Measurements from ENCODE around the gene SULT1A1.
"Not testable (repeated sequence)": the region's sequence is repeated elsewhere in the genome, so short reads cannot be mapped to it uniquely, and the experiment has no call there.

SULT1A1 gene

GRCh38 chr16:28609631-28610594, at the start of gene SULT1A1:
SULT1A1 (minus strand) TSS chr16:28610044; CDS start chr16:28608855, 1,189 bp downstream.
- no peak within 1 kb of the TSS for H3K27ac Mint-ChIP-seq (ENCODE audit: low read depth)
- DNase-seq (ENCODE audit: low spot score in 2 of 2), result no peak
- no peaks in the 10 kb centered on the region for H3K27me3 Mint-ChIP-seq
- no peak for ATAC-seq (replicated peaks; ENCODE audit: extremely low read depth, poor library complexity, severe bottlenecking)
- H3K36me3 Mint-ChIP-seq (ENCODE audit: insufficient read depth), result no peaks in the 10 kb centered on the region
- H3K4me1 Mint-ChIP-seq, result peaks cover 10% of the 10 kb centered on the region
- H3K9me3 Mint-ChIP-seq, result no peaks in the 10 kb centered on the region
- no peak within 1 kb of the TSS for H3K4me3 Mint-ChIP-seq

GRCh38 chr16:28639959-28640358, 30.1 kb upstream of the SULT1A1 start:
- not testable (repeated sequence) for H3K27ac Mint-ChIP-seq (ENCODE audit: low read depth); H3K27me3 Mint-ChIP-seq; H3K36me3 Mint-ChIP-seq (ENCODE audit: insufficient read depth); H3K4me1 Mint-ChIP-seq; H3K9me3 Mint-ChIP-seq; DNase-seq (ENCODE audit: low spot score in 2 of 2); ATAC-seq (replicated peaks; ENCODE audit: extremely low read depth, poor library complexity, severe bottlenecking); H3K4me3 Mint-ChIP-seq

- not testable (repeated sequence) for DNase-seq (ENCODE audit: low spot score in 2 of 2); ATAC-seq (replicated peaks; ENCODE audit: extremely low read depth, poor library complexity, severe bottlenecking); H3K27ac Mint-ChIP-seq (ENCODE audit: low read depth); H3K27me3 Mint-ChIP-seq; H3K9me3 Mint-ChIP-seq; H3K36me3 Mint-ChIP-seq (ENCODE audit: insufficient read depth); H3K4me1 Mint-ChIP-seq; H3K4me3 Mint-ChIP-seq
These were observed 28.5 kb upstream of the SULT1A1 start for GRCh38 chr16:28638359-28638758.

GRCh38 chr16:28637765-28638164, 27.9 kb upstream of the SULT1A1 start, which contains the start of gene NPIPB8:
NPIPB8 (plus strand) TSS chr16:28638065; CDS start chr16:28638361, 296 bp downstream.
- ATAC-seq (replicated peaks; ENCODE audit: extremely low read depth, poor library complexity, severe bottlenecking); H3K27ac Mint-ChIP-seq (ENCODE audit: low read depth); H3K9me3 Mint-ChIP-seq; H3K36me3 Mint-ChIP-seq (ENCODE audit: insufficient read depth); H3K27me3 Mint-ChIP-seq; DNase-seq (ENCODE audit: low spot score in 2 of 2); H3K4me3 Mint-ChIP-seq; H3K4me1 Mint-ChIP-seq: not testable (repeated sequence)

GRCh38 chr16:28636093-28636823, 26.4 kb upstream of the SULT1A1 start:
- not testable (repeated sequence) for H3K27me3 Mint-ChIP-seq; H3K4me1 Mint-ChIP-seq; H3K36me3 Mint-ChIP-seq (ENCODE audit: insufficient read depth); DNase-seq (ENCODE audit: low spot score in 2 of 2); ATAC-seq (replicated peaks; ENCODE audit: extremely low read depth, poor library complexity, severe bottlenecking); H3K27ac Mint-ChIP-seq (ENCODE audit: low read depth); H3K4me3 Mint-ChIP-seq; H3K9me3 Mint-ChIP-seq

- ATAC-seq (replicated peaks; ENCODE audit: extremely low read depth, poor library complexity, severe bottlenecking); H3K4me3 Mint-ChIP-seq; DNase-seq (ENCODE audit: low spot score in 2 of 2); H3K9me3 Mint-ChIP-seq; H3K4me1 Mint-ChIP-seq; H3K27ac Mint-ChIP-seq (ENCODE audit: low read depth); H3K27me3 Mint-ChIP-seq; H3K36me3 Mint-ChIP-seq (ENCODE audit: insufficient read depth): not testable (repeated sequence)
These were observed 21.1 kb upstream of the SULT1A1 start for GRCh38 chr16:28630905-28631304.

GRCh38 chr16:28623172-28623711, 13.4 kb upstream of the SULT1A1 start:
- ATAC-seq (replicated peaks; ENCODE audit: extremely low read depth, poor library complexity, severe bottlenecking) (peak; percentile 93), DNase-seq (ENCODE audit: low spot score in 2 of 2) (peak; percentile 44 to 54)
- Mint-ChIP-seq H3K4me1 (peaks cover 28% of the 10 kb centered on the region), H3K27ac (ENCODE audit: low read depth) (peak overlapping the region; percentile 30), H3K4me3 (peak overlapping the region; percentile 78), H3K36me3 (ENCODE audit: insufficient read depth) (peaks cover 12% of the 10 kb centered on the region), H3K27me3 (no peaks in the 10 kb centered on the region), H3K9me3 (no peaks in the 10 kb centered on the region)

GRCh38 chr16:28622532-28623171, 12.8 kb upstream of the SULT1A1 start:
- peak; percentile 9 for ATAC-seq (replicated peaks; ENCODE audit: extremely low read depth, poor library complexity, severe bottlenecking)
- H3K27me3 Mint-ChIP-seq; H3K9me3 Mint-ChIP-seq; DNase-seq (ENCODE audit: low spot score in 2 of 2): not testable (repeated sequence)
- peaks cover 28% of the 10 kb centered on the region for H3K4me1 Mint-ChIP-seq
- peak overlapping the region; percentile 30 for H3K27ac Mint-ChIP-seq (ENCODE audit: low read depth)
- H3K4me3 Mint-ChIP-seq, result peak overlapping the region; percentile 78
- peaks cover 15% of the 10 kb centered on the region for H3K36me3 Mint-ChIP-seq (ENCODE audit: insufficient read depth)

- Mint-ChIP-seq H3K27ac (ENCODE audit: low read depth) (peak overlapping the region; percentile 30), H3K4me3 (peak overlapping the region; percentile 78), H3K36me3 (ENCODE audit: insufficient read depth) (peaks cover 20% of the 10 kb centered on the region), H3K9me3 (no peaks in the 10 kb centered on the region), H3K4me1 (peaks cover 28% of the 10 kb centered on the region), H3K27me3 (no peaks in the 10 kb centered on the region)
- ATAC-seq (replicated peaks; ENCODE audit: extremely low read depth, poor library complexity, severe bottlenecking) (no peak), DNase-seq (ENCODE audit: low spot score in 2 of 2) (no peak)
These were observed 11.8 kb upstream of the SULT1A1 start for GRCh38 chr16:28621481-28622155.

GRCh38 chr16:28620316-28620715, 10.5 kb upstream of the SULT1A1 start:
- H3K27ac Mint-ChIP-seq (ENCODE audit: low read depth); H3K27me3 Mint-ChIP-seq; H3K9me3 Mint-ChIP-seq; DNase-seq (ENCODE audit: low spot score in 2 of 2); H3K4me3 Mint-ChIP-seq; ATAC-seq (replicated peaks; ENCODE audit: extremely low read depth, poor library complexity, severe bottlenecking): not testable (repeated sequence)
- Mint-ChIP-seq H3K4me1 (peaks cover 28% of the 10 kb centered on the region), H3K36me3 (ENCODE audit: insufficient read depth) (peaks cover 20% of the 10 kb centered on the region)

- H3K36me3 Mint-ChIP-seq (ENCODE audit: insufficient read depth), result peaks cover 20% of the 10 kb centered on the region
- H3K4me3 Mint-ChIP-seq, result no peak overlapping the region
- peaks cover 16% of the 10 kb centered on the region for H3K4me1 Mint-ChIP-seq
- H3K27ac Mint-ChIP-seq (ENCODE audit: low read depth), result no peak overlapping the region
- H3K9me3 Mint-ChIP-seq, result no peaks in the 10 kb centered on the region
- no peak for ATAC-seq (replicated peaks; ENCODE audit: extremely low read depth, poor library complexity, severe bottlenecking)
- no peaks in the 10 kb centered on the region for H3K27me3 Mint-ChIP-seq
- DNase-seq (ENCODE audit: low spot score in 2 of 2), result no peak
These were observed 8.0 kb upstream of the SULT1A1 start for GRCh38 chr16:28617874-28618273.

- Mint-ChIP-seq H3K27me3 (no peaks in the 10 kb centered on the region), H3K4me3 (no peak overlapping the region), H3K36me3 (ENCODE audit: insufficient read depth) (peaks cover 16% of the 10 kb centered on the region), H3K27ac (ENCODE audit: low read depth) (peak overlapping the region; percentile 51), H3K4me1 (peaks cover 4% of the 10 kb centered on the region), H3K9me3 (no peaks in the 10 kb centered on the region)
- ATAC-seq (replicated peaks; ENCODE audit: extremely low read depth, poor library complexity, severe bottlenecking) (no peak), DNase-seq (ENCODE audit: low spot score in 2 of 2) (no peak)
These were observed 6.8 kb upstream of the SULT1A1 start for GRCh38 chr16:28616636-28617035.
